GM23248 (cell line): ENCODE data around the gene ABCC4. TPM values are rescaled to one million over a fixed set of nuclear protein-coding genes. Genes with fewer than 3 reads are reported as not detected.
A peak's percentile ranks its signal among the peaks of the same experiment; 100 is the strongest.
"Not testable (repeated sequence)": the region's sequence is repeated elsewhere in the genome, so short reads cannot be mapped to it uniquely, and the experiment has no call there.

Experiments
- DNase-seq: peaks from one replicate; pipeline ENCODE4 v3.0.0-alpha.2; 2015
- H2AFZ ChIP-seq: fragments of 200-600 bp; sonication (generic); 2 replicates; pipeline ENCODE4 v1.6.1; 2016; ENCODE audit warnings: antibody characterized with exemption
- H3F3A ChIP-seq: fragments of 200-600 bp; sonication (generic); 2 replicates; pipeline ENCODE4 v1.6.1; 2016; ENCODE audit warnings: mild to moderate bottlenecking, antibody characterized with exemption, mixed run types; ENCODE audit not compliant: insufficient read depth
- H3K27ac ChIP-seq: fragments of 200-600 bp; sonication (generic); 2 replicates; pipeline ENCODE4 v1.5.1; 2016; ENCODE audit warnings: mild to moderate bottlenecking
- H3K27me3 ChIP-seq: fragments of 200-600 bp; sonication (generic); replicated peaks from 2 replicates; pipeline ENCODE4 v1.6.1; 2016; ENCODE audit warnings: mild to moderate bottlenecking; ENCODE audit not compliant: insufficient read depth
- H3K36me3 ChIP-seq: fragments of 200-600 bp; sonication (generic); 2 replicates; pipeline ENCODE4 v1.6.1; 2016; ENCODE audit warnings: low read depth, mild to moderate bottlenecking
- H3K4me1 ChIP-seq: fragments of 200-600 bp; sonication (generic); 2 replicates; pipeline ENCODE4 v1.6.1; 2016; ENCODE audit warnings: mild to moderate bottlenecking; ENCODE audit not compliant: insufficient read depth
- H3K4me2 ChIP-seq: fragments of 200-600 bp; sonication (generic); one replicate; pipeline ENCODE4 v1.6.1; 2016; ENCODE audit warnings: mild to moderate bottlenecking; ENCODE audit not compliant: unreplicated experiment
- H3K4me3 ChIP-seq: fragments of 200-600 bp; sonication (generic); 2 replicates; pipeline ENCODE4 v1.5.1; 2016; ENCODE audit warnings: mild to moderate bottlenecking
- H3K79me2 ChIP-seq: fragments of 200-600 bp; sonication (generic); 2 replicates; pipeline ENCODE4 v1.6.1; 2016; ENCODE audit warnings: mild to moderate bottlenecking; ENCODE audit not compliant: insufficient read depth
- H3K9ac ChIP-seq: fragments of 200-600 bp; sonication (generic); 2 replicates; pipeline ENCODE4 v1.6.1; 2016; ENCODE audit warnings: mild to moderate bottlenecking
- H3K9me2 ChIP-seq: fragments of 200-600 bp; sonication (generic); 2 replicates; pipeline ENCODE4 v1.6.1; 2016; ENCODE audit warnings: mixed run types, mild to moderate bottlenecking, moderate library complexity; ENCODE audit not compliant: insufficient read depth
- H3K9me3 ChIP-seq: fragments of 200-600 bp; sonication (generic); one replicate; pipeline ENCODE4 v1.6.1; 2017; ENCODE audit warnings: low read depth
- H4K20me1 ChIP-seq: fragments of 200-600 bp; sonication (generic); 2 replicates; pipeline ENCODE4 v1.6.0; 2016; ENCODE audit not compliant: insufficient read depth
- EZH2 ChIP-seq: fragments of 200-600 bp; sonication (generic); IDR thresholded peaks from 2 replicates; pipeline ENCODE4 v1.6.1; 2018; ENCODE audit warnings: antibody characterized with exemption, mild to moderate bottlenecking; ENCODE audit not compliant: insufficient read depth, poor library complexity, severe bottlenecking
- EZH2phosphoT487 ChIP-seq: fragments of 200-600 bp; sonication (generic); IDR thresholded peaks from 2 replicates; pipeline ENCODE4 v1.6.1; 2018; ENCODE audit warnings: antibody characterized with exemption, moderate library complexity, mild to moderate bottlenecking, low read depth; ENCODE audit not compliant: insufficient read depth
- WGBS, 2 experiments: methylation state at CpG; one replicate each; pipeline ENCODE4 v1.1.6; 2015 to 2017; ENCODE audit warnings: low lambda C conversion rate in 2 of 2, low coverage in 1 of 2; ENCODE audit errors: missing lambda C conversion rate in 2 of 2; 5-methylcytosine and 5-hydroxymethylcytosine counted together
- in situ Hi-C: fragments of 300-500 bp; cut with MboI; formaldehyde crosslinking; loops from 2 replicates; pipeline ENCODE4 v1.15.0; 2020
- polyA plus RNA-seq: library from polyadenylated mRNA; unstranded; fragments of >200 nt; fragmentation: Nextera tagmentation; extraction: Ambion mirVana; gene quantifications from 2 replicates; pipeline ENCODE4 v1.2.1, GENCODE V29; 2016
- total RNA-seq: library from RNA; depleted of rRNA; stranded (reverse); fragments of >200 nt; shearing (Covaris generic); gene quantifications from 2 replicates; pipeline ENCODE4 v1.2.3, GENCODE V29; 2014

Gene ABCC4
- total and polyA plus RNA-seq, 2 experiments from 2014 or later: 3.9 to 11.2 TPM

DNA sequence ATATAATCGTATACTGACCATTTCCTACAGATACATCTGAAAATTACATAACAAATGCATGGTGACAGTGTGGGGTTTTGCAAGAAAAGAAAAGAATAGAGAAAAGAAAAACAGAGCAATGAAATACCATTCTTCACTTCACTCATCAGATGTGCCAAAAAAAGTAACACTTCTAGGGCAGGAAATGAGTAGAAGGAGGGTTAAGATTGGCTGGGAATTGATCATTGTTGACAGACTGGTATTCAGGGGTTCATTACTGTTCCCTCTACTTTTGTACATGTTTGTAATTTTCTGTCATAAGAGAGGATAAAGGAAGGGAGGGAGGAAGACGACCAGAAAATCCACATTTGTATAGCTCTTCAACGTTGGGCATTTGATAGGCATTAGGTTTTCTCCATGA, 31.5 kb downstream of the ABCC4 start:
- in situ Hi-C loops: no loop called here

DNA sequence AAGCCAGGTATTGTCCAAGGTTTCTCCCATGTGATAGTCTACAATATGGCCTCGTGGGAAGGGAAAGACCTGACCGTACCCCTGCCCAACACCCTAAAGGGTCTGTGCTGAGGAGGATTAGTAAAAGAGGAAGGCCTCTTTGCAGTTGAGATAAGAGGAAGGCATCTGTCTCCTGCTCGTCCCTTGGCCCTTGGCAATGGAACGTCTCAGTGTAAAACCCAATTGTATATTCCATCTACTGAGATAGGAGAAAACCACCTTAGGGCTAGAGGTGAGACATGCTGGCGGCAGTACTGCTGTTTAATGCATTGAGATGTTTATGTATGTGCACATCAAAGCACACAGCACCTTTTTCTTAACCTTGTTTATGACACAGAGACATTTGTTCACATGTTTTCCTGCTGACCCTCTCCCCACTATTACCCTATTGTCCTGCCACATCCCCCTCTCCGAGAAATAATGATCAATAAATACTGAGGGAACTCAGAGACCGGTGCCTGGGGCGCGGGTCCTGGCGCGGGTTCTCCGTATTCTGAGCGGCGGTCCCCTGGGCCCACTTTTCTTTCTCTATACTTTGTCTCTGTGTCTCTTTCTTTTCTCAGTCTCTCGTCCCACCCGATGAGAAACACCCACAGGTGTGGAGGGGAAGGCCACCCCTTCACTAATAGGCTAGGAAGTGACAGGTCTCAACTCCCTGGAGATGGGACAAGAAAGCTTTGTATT, 32.7 kb downstream of the ABCC4 start:
- Histone ChIP-seq H3K27ac (peak overlapping the region; percentile 44), H3K9ac (peak overlapping the region; percentile 20; the same call in 1 of the 2 replicates)

More for the DNA sequence above, 31.5 kb downstream of the ABCC4 start:
- H3K9me2 ChIP-seq: no peaks in the 10 kb centered on the region
- no peak overlapping the region for H2AFZ ChIP-seq
- H3K9me3 ChIP-seq: no peaks in the 10 kb centered on the region
- peaks cover 16% of the 10 kb centered on the region for H3K4me1 ChIP-seq
- no peaks in the 10 kb centered on the region for H4K20me1 ChIP-seq
- DNase-seq: no peak
- peaks cover 19% of the 10 kb centered on the region for H3F3A ChIP-seq
- peaks cover 10% of the 10 kb centered on the region; the same call in 1 of the 2 replicates for H3K79me2 ChIP-seq
- H3K4me2 ChIP-seq: no peak overlapping the region
- H3K4me3 ChIP-seq: no peak overlapping the region
- no peak overlapping the region for H3K9ac ChIP-seq
- H3K36me3 ChIP-seq: no peaks in the 10 kb centered on the region
- H3K27me3 ChIP-seq: no peaks in the 10 kb centered on the region
- TF ChIP-seq EZH2: no peak
- TF ChIP-seq EZH2phosphoT487: no peak
- H3K27ac ChIP-seq: no peak overlapping the region
- 74 to 87% methylated on average over 3 of the region's 3 CpGs for WGBS, 2 experiments

DNA sequence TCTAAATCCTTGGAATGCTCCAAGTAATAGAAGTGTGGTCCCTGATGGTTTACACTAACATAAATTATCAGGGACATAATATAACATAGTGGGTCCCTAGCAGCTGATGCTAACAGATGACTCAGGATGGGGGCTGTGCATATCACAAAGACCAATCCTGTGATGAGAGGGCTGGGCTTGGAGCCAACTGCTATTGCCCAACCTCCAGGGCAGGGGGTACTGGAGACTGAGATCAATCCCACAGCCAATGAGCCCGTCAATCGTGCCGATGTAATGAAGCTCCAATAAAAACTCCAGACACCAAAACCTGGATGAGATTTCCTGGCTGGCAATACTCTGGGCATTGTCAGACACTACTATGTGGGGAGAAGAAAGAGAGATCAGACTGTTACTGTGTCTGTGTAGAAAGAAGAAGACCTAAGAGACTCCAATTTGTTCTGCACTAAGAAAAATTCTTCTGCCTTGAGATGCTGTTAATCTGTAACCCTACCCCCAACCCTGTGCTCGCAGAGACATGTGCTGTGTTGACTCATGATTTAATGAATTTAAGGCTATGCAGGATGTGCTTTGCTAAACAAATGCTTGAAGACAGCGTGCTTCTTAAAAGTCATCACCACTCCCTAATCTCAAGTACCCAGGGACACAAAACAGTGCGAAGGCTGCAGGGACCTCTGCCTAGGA, 33.4 kb downstream of the ABCC4 start:
- Histone ChIP-seq H3F3A (peaks cover 19% of the 10 kb centered on the region), H3K4me2 (peak overlapping the region; percentile 56), H3K27ac (peak overlapping the region; percentile 44), H3K36me3 (no peaks in the 10 kb centered on the region), H3K4me1 (peaks cover 16% of the 10 kb centered on the region), H3K9ac (peak overlapping the region; percentile 20; the same call in 1 of the 2 replicates), H3K9me3 (no peaks in the 10 kb centered on the region), H4K20me1 (no peaks in the 10 kb centered on the region), H3K79me2 (peaks cover 10% of the 10 kb centered on the region; the same call in 1 of the 2 replicates), H2AFZ (peak overlapping the region; percentile 46), H3K27me3 (no peaks in the 10 kb centered on the region), H3K9me2 (no peaks in the 10 kb centered on the region), H3K4me3 (peak overlapping the region; percentile 15; the same call in 1 of the 2 replicates)
- WGBS, 2 experiments: 11 to 16% methylated on average over 6 of the region's 6 CpGs
- no peak for TF ChIP-seq EZH2
- TF ChIP-seq EZH2phosphoT487: no peak
- DNase-seq: peak; percentile 68
- in situ Hi-C loops: no loop called here

More for the DNA sequence above, 32.7 kb downstream of the ABCC4 start:
- in situ Hi-C loops, H4K20me1 ChIP-seq, H3K4me2 ChIP-seq, H3K79me2 ChIP-seq, H3K36me3 ChIP-seq, H3K27me3 ChIP-seq, DNase-seq, H3K9me3 ChIP-seq, H3K9me2 ChIP-seq, H3K4me3 ChIP-seq: not testable (repeated sequence)
- Histone ChIP-seq H3F3A (peaks cover 19% of the 10 kb centered on the region), H3K4me1 (peaks cover 16% of the 10 kb centered on the region), H2AFZ (peak overlapping the region; percentile 46; the same call in 1 of the 2 replicates)
- 84% methylated on average over 16 of the region's 16 CpGs for WGBS, 2 experiments

DNA sequence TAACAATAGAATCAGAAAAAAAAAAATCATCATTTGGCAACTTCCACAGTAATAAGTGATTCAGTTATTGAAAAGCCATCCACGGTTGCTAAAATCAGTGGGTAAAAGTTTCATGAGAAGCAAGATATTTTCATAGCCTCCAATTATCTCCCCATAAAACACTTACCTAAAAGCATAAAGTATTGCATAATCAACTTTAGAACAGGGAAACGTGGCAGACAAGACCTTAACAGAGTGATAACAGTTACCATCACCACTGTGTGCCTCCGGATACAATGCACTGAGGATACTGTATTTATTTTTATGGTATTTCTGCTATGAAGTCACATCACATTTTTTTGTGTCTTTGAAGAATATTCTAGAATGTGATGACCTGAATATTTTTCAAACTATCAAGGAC, 37.0 kb downstream of the ABCC4 start:
- TF ChIP-seq EZH2 (no peak), EZH2phosphoT487 (no peak)
- Histone ChIP-seq H3K36me3 (no peaks in the 10 kb centered on the region), H3F3A (peaks cover 19% of the 10 kb centered on the region), H4K20me1 (no peaks in the 10 kb centered on the region), H3K4me2 (no peak overlapping the region), H3K4me1 (peaks cover 16% of the 10 kb centered on the region), H3K4me3 (no peak overlapping the region), H3K79me2 (no peaks in the 10 kb centered on the region), H2AFZ (no peak overlapping the region), H3K9me2 (no peaks in the 10 kb centered on the region), H3K27me3 (no peaks in the 10 kb centered on the region), H3K27ac (no peak overlapping the region), H3K9me3 (no peaks in the 10 kb centered on the region), H3K9ac (no peak overlapping the region)
- no peak for DNase-seq
- WGBS, 2 experiments: 56 to 63% methylated on average over 3 of the region's 3 CpGs
- in situ Hi-C loops: no loop called here
